GM19468 (cell line): ENCODE results near the gene VCPKMT.
"Not testable (repeated sequence)": the region's sequence is repeated elsewhere in the genome, so short reads cannot be mapped to it uniquely, and the experiment has no call there.

ENCODE experiments used
- ATAC-seq: cut with Tn5 transposase; IDR thresholded peaks from one replicate; pipeline ENCODE4 v1.9.1; 2021; ENCODE audit warnings: mild to moderate bottlenecking, moderate library complexity, moderate number of reproducible peaks; ENCODE audit not compliant: unreplicated experiment; ENCODE audit errors: extremely low read depth

Gene VCPKMT

GRCh38 chr14:50093496-50093895, 22.9 kb downstream of the VCPKMT start:
- ATAC-seq, result no peak

DNA sequence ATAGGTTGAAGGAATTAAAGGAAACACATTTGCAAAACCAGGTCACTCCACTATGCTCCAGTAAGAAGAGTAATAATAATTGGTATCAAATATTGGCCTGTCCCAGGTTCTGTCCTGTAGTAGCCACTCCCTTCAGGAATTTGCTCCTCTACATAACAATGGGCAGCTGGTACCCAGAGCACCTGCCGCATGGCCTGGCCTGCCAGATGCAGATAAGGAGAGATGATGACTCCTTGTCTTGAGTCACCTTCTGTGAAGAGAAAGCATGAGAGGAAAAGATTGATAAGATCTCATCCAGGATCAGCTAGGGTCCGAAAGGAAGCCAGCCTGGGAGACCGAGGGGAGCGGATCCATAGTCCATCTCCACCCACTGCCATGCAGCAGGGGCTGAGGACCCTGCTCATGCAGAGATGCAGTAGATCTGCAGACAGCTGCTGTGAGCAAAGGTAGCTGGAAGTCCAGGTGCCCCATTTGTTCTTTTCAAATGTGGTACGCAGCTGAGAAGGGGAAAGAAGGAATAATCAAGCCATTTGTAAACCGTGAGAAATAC, 24.3 kb downstream of the VCPKMT start:
- ATAC-seq, result no peak

GRCh38 chr14:50091240-50091913, 25.0 kb downstream of the VCPKMT start:
- no peak for ATAC-seq

DNA sequence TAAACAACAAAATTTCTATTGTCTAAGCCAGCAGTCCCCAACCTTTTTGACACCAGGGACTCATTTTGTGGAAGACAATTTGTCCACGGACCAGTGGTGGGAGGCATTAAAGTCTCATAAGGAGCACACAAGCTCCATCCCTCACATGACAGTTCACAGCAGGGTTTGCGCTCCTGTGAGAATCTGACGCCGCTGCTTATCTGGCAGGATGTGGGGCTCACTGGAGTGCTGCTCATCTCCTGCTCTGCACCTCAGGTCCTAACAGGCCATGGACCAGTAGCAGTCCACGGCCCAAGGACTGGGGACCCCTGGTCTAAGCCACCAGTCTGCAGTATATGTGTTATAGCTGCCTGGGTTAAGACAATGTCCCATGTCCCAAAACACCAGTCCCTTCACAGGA, 27.2 kb downstream of the VCPKMT start:
- no peak for ATAC-seq

GRCh38 chr14:50088731-50089130, 27.6 kb downstream of the VCPKMT start:
- no peak for ATAC-seq

DNA sequence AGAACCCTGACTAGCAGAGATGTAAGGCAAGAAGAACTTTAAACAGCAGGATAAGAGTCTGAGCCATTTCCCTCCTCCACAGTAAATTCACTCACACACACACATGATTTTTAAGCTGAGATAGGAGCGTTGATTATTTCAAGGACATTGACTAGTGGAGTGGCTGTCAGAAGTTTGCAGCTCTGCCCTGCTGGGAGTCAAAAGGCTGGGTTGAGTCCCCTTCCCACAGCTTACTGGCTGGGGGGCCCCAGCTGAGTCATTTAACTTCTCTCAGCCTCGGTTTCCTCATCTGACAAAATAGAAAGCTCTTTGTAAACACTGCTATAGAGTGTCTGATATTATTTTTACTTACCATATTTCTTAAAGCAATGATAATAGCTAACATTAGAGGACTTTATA, 28.3 kb downstream of the VCPKMT start:
- no peak for ATAC-seq

- no peak for ATAC-seq
Measured at GRCh38 chr14:50087341-50088116, 28.8 kb downstream of the VCPKMT start.

GRCh38 chr14:50086321-50086711, 30.1 kb downstream of the VCPKMT start:
- no peak for ATAC-seq

GRCh38 chr14:50085570-50086320, 30.6 kb downstream of the VCPKMT start:
- peak; percentile 38 for ATAC-seq

GRCh38 chr14:50084666-50085065, 31.7 kb downstream of the VCPKMT start:
- no peak for ATAC-seq

- peak; percentile 3 for ATAC-seq
Measured at GRCh38 chr14:50083467-50084337, 32.7 kb downstream of the VCPKMT start.

DNA sequence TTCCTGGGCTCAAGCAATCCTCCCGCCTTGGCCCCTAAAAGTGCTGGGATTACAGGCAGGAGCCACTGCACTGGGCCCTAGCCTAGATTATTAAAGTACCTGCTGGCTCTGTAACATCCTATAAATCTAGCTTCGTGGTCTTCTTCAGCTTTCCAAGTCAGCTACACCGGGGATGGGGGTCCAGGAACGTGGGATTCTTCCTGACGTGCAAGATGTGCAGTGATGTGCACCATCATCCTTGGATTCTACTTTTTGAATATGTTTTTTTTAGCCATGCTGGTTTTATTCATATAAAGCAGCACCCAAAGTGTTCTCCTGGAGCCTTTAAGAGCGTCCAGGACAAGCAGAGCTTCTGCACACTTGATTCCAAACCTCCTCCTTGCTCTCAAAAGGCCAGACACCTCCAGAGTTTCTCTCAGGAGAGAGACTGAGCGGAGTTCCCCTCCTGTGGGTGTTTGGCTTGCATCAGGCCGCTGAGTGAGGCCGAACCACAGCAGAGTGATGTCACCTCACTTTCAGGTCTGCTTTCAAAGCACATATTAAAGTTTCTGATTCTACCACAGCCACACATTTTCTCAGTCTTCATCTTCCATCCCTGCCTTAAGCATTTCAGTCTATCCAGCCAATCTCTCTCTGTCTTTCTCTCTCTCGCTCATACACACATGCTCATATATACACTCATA, 33.4 kb downstream of the VCPKMT start:
- peak; percentile 48 for ATAC-seq

- ATAC-seq, result no peak
Measured at GRCh38 chr14:50082308-50082742, 34.0 kb downstream of the VCPKMT start.

- not testable (repeated sequence) for ATAC-seq
Measured at GRCh38 chr14:50079103-50079502, 37.3 kb downstream of the VCPKMT start.

- ATAC-seq, result not testable (repeated sequence)
Measured at GRCh38 chr14:50073663-50074062, 42.7 kb downstream of the VCPKMT start.

- ATAC-seq, result no peak
Measured at GRCh38 chr14:50072395-50072794, 44.0 kb downstream of the VCPKMT start.

DNA sequence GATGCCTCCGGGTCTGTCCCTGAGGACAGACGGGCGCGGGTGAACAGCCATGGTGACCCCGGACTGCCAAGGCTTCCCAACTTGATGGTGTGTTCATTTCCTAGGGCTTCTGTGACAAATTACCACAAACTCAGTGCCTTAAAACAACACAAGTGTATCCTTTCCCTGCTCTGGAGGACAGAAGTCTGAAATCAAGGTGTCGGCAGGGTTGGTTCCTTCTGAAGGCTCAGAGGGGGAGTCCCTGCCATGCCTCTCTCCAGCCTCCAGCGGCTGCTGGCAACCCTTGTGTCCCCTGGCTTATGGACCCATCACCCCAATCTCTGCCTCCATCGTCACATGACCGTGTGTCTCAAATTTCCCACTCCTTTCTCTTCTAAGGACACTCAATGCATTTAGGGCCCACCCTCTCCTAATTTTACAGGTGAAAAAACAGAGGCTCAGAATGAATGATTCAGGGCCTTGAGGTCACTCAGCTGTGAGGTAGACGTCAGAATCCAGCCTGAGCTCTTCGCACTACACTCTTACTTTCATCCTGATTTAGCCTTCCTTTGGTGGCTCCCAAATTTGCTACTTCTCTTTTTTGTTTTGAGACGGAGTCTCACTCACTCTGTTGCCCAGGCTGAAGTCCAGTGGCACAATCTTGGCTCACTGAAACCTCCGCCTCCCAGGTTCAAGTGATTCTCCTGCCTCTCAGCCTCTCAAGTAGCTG, 45.4 kb downstream of the VCPKMT start:
- ATAC-seq, result no peak

- ATAC-seq, result no peak
Measured at GRCh38 chr14:50070230-50070629, 46.1 kb downstream of the VCPKMT start.

DNA sequence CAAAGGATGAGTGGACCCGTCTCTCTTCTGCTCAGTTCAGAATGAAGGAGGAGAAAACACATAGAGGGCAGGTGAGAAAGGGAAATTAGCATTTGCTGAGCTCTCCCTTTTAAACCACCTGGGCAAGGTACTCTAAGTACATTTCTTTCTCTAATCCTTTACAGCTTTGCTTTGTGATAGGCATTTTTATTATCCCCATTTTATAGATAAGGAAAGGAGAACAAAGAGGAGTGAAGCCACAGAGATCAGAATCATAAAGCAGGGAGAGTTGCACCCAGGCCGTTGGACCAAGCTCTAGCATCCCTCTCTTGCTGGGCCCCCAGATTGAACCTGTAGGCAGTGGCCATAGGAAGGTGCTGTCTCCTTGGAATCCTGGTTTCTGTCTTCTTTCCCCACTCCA, 47.0 kb downstream of the VCPKMT start:
- ATAC-seq, result no peak
